HepG2 (cell line): ENCODE data around the gene GRB2. TPM values are rescaled to one million over a fixed set of nuclear protein-coding genes. Genes with fewer than 3 reads are reported as not detected.

Experiments used
- AGO2 ChIP-seq: fragments of 200-400 bp; formaldehyde crosslinking; optimal IDR thresholded peaks from 2 replicates; pipeline ENCODE3; 2017; ENCODE audit warnings: mild to moderate bottlenecking, low read depth, low read length, moderate library complexity
- ATAD3A ChIP-seq: sonication (generic); formaldehyde crosslinking; IDR thresholded peaks from 2 replicates; pipeline ENCODE4 v1.4.0; 2020; ENCODE audit warnings: missing genetic modification reagents
- MAFF ChIP-seq: IDR thresholded peaks from 2 replicates; pipeline ENCODE4 v1.6.1; 2011; ENCODE audit warnings: low read depth, low read length, improper control_type of control experiment
- POLR2AphosphoS5 ChIP-seq: IDR thresholded peaks from 2 replicates; pipeline ENCODE4 v1.6.1; 2012; ENCODE audit warnings: low read depth, low read length
- RFXANK ChIP-seq: IDR thresholded peaks from 2 replicates; pipeline ENCODE4 v1.6.1; 2016
- ZNF614 ChIP-seq: IDR thresholded peaks from 2 replicates; pipeline ENCODE4 v1.6.1; 2018; ENCODE audit warnings: missing biosample characterization, missing genetic modification reagents, inconsistent platforms, borderline replicate concordance
- polyA plus RNA-seq, 8 experiments: library from polyadenylated mRNA; depleted of rRNA in 3 of 8; stranded (reverse) in 7 of 8; unstranded in 1 of 8; fragments of >200 nt; fragmentation: Illumina TruSeq in 4 of 8; extraction: Trizol in 4 of 8; gene quantifications; 2 replicates each; pipeline versions ENCODE4 v1.2.1 to v1.2.3, GENCODE V29; 2011 to 2016; ENCODE audit warnings: low read depth in 4 of 8, missing spikeins in 1 of 8, mixed read lengths in 1 of 8; ENCODE audit not compliant: insufficient read depth in 1 of 8
- total RNA-seq, 5 experiments: library from RNA; depleted of rRNA; stranded (reverse); fragments of >200 nt; fragmentation: Illumina TruSeq; extraction: Trizol; gene quantifications; 2 replicates each; pipeline ENCODE4 v1.2.3, GENCODE V29; 2016; ENCODE audit warnings: low read depth in 1 of 5
- TF ChIP-seq, protein P1 (sequence below): sonication (generic); formaldehyde crosslinking; IDR thresholded peaks from 2 replicates; pipeline ENCODE4 v1.9.0; 2021; ENCODE audit warnings: mild to moderate bottlenecking, missing genetic modification reagents
- TF ChIP-seq, protein P2 (sequence below): IDR thresholded peaks from 2 replicates; pipeline ENCODE4 v1.6.1; 2012; ENCODE audit warnings: inconsistent platforms
- TF ChIP-seq, protein P3 (sequence below): conservative IDR thresholded peaks from 2 replicates; pipeline ENCODE4 v1.6.1; 2018; ENCODE audit warnings: missing genetic modification reagents
- TF ChIP-seq, protein P4 (sequence below): sonication (generic); formaldehyde crosslinking; IDR thresholded peaks from 2 replicates; pipeline ENCODE4 v1.4.0; 2020; ENCODE audit warnings: missing genetic modification reagents
- TF ChIP-seq, protein P5 (sequence below): IDR thresholded peaks from 2 replicates; pipeline ENCODE4 v1.6.1; 2016; ENCODE audit warnings: low read depth, control low read depth
- TF ChIP-seq, protein P6 (sequence below): sonication (generic); formaldehyde crosslinking; conservative IDR thresholded peaks from 2 replicates; pipeline ENCODE4 v1.8.0; 2022; ENCODE audit warnings: mild to moderate bottlenecking, moderate library complexity, missing genetic modification reagents

The GRB2 gene
- total and polyA plus RNA-seq, 2 of the 13 experiments (the other 11 are each of a cell fraction or from before 2014, with no cell fraction given): 84.6 to 92.3 TPM

DNA sequence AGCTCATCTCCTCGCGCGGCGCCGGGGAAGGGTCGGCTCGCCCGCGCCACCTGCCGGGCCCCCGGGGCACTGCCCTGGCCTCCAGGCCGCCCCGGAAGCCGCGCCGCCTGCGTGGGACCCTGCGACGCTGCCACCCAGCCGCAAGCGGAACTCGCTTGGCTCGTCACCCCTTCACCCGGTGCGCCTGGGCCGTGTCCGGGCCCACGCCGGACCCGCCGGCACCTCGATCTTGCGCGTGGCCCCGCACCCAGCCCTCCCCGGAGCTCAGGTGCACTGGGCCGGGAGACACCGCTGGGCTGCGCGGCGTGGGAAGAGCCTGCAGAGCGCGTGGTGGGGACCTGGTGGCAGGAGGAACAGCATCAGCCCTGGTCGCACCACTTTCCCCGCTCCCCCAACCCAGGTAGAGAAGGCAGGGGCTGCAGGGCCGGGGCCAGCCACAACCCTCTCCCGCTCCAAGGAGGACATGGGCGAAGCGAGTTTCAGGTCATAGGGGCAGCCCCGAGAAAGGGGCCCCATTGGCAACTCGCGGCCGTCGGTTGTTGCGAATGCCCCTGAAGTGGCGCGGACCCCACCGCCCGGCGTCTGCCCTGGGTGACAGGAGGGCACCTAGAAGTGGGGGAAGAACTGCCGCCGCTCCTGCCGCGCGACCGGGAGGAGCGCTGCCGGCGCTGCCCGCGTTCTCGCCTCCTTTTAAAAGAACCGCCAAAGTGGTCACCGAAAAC lies 134.1 kb downstream of the GRB2 start (continued):
- TF ChIP-seq, protein P1, sequence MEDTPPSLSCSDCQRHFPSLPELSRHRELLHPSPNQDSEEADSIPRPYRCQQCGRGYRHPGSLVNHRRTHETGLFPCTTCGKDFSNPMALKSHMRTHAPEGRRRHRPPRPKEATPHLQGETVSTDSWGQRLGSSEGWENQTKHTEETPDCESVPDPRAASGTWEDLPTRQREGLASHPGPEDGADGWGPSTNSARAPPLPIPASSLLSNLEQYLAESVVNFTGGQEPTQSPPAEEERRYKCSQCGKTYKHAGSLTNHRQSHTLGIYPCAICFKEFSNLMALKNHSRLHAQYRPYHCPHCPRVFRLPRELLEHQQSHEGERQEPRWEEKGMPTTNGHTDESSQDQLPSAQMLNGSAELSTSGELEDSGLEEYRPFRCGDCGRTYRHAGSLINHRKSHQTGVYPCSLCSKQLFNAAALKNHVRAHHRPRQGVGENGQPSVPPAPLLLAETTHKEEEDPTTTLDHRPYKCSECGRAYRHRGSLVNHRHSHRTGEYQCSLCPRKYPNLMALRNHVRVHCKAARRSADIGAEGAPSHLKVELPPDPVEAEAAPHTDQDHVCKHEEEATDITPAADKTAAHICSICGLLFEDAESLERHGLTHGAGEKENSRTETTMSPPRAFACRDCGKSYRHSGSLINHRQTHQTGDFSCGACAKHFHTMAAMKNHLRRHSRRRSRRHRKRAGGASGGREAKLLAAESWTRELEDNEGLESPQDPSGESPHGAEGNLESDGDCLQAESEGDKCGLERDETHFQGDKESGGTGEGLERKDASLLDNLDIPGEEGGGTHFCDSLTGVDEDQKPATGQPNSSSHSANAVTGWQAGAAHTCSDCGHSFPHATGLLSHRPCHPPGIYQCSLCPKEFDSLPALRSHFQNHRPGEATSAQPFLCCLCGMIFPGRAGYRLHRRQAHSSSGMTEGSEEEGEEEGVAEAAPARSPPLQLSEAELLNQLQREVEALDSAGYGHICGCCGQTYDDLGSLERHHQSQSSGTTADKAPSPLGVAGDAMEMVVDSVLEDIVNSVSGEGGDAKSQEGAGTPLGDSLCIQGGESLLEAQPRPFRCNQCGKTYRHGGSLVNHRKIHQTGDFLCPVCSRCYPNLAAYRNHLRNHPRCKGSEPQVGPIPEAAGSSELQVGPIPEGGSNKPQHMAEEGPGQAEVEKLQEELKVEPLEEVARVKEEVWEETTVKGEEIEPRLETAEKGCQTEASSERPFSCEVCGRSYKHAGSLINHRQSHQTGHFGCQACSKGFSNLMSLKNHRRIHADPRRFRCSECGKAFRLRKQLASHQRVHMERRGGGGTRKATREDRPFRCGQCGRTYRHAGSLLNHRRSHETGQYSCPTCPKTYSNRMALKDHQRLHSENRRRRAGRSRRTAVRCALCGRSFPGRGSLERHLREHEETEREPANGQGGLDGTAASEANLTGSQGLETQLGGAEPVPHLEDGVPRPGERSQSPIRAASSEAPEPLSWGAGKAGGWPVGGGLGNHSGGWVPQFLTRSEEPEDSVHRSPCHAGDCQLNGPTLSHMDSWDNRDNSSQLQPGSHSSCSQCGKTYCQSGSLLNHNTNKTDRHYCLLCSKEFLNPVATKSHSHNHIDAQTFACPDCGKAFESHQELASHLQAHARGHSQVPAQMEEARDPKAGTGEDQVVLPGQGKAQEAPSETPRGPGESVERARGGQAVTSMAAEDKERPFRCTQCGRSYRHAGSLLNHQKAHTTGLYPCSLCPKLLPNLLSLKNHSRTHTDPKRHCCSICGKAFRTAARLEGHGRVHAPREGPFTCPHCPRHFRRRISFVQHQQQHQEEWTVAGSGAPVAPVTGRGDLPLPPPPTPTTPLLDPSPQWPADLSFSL (CRISPR knock-in tag): no peak
- no peak for TF ChIP-seq MAFF
- no peak for TF ChIP-seq RFXANK (CRISPR knock-in tag)
- 0 out of 2 replicates have a peak, but pooled peaks have one; percentile 13 for TF ChIP-seq ZNF614 (CRISPR knock-in tag)
- TF ChIP-seq, protein P2, sequence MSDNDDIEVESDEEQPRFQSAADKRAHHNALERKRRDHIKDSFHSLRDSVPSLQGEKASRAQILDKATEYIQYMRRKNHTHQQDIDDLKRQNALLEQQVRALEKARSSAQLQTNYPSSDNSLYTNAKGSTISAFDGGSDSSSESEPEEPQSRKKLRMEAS: peak; percentile 79
- peak; percentile 96 for TF ChIP-seq AGO2
- TF ChIP-seq, protein P3, sequence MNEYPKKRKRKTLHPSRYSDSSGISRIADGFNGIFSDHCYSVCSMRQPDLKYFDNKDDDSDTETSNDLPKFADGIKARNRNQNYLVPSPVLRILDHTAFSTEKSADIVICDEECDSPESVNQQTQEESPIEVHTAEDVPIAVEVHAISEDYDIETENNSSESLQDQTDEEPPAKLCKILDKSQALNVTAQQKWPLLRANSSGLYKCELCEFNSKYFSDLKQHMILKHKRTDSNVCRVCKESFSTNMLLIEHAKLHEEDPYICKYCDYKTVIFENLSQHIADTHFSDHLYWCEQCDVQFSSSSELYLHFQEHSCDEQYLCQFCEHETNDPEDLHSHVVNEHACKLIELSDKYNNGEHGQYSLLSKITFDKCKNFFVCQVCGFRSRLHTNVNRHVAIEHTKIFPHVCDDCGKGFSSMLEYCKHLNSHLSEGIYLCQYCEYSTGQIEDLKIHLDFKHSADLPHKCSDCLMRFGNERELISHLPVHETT (CRISPR knock-in tag): 0 out of 2 replicates have a peak, but pooled peaks have one; percentile 16
- TF ChIP-seq, protein P4, sequence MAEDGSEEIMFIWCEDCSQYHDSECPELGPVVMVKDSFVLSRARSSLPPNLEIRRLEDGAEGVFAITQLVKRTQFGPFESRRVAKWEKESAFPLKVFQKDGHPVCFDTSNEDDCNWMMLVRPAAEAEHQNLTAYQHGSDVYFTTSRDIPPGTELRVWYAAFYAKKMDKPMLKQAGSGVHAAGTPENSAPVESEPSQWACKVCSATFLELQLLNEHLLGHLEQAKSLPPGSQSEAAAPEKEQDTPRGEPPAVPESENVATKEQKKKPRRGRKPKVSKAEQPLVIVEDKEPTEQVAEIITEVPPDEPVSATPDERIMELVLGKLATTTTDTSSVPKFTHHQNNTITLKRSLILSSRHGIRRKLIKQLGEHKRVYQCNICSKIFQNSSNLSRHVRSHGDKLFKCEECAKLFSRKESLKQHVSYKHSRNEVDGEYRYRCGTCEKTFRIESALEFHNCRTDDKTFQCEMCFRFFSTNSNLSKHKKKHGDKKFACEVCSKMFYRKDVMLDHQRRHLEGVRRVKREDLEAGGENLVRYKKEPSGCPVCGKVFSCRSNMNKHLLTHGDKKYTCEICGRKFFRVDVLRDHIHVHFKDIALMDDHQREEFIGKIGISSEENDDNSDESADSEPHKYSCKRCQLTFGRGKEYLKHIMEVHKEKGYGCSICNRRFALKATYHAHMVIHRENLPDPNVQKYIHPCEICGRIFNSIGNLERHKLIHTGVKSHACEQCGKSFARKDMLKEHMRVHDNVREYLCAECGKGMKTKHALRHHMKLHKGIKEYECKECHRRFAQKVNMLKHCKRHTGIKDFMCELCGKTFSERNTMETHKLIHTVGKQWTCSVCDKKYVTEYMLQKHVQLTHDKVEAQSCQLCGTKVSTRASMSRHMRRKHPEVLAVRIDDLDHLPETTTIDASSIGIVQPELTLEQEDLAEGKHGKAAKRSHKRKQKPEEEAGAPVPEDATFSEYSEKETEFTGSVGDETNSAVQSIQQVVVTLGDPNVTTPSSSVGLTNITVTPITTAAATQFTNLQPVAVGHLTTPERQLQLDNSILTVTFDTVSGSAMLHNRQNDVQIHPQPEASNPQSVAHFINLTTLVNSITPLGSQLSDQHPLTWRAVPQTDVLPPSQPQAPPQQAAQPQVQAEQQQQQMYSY (CRISPR knock-in tag): no peak
- peak; percentile 52 for TF ChIP-seq POLR2AphosphoS5
- TF ChIP-seq, protein P5, sequence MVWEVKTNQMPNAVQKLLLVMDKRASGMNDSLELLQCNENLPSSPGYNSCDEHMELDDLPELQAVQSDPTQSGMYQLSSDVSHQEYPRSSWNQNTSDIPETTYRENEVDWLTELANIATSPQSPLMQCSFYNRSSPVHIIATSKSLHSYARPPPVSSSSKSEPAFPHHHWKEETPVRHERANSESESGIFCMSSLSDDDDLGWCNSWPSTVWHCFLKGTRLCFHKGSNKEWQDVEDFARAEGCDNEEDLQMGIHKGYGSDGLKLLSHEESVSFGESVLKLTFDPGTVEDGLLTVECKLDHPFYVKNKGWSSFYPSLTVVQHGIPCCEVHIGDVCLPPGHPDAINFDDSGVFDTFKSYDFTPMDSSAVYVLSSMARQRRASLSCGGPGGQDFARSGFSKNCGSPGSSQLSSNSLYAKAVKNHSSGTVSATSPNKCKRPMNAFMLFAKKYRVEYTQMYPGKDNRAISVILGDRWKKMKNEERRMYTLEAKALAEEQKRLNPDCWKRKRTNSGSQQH (CRISPR knock-in tag): no peak
- TF ChIP-seq, protein P6, sequence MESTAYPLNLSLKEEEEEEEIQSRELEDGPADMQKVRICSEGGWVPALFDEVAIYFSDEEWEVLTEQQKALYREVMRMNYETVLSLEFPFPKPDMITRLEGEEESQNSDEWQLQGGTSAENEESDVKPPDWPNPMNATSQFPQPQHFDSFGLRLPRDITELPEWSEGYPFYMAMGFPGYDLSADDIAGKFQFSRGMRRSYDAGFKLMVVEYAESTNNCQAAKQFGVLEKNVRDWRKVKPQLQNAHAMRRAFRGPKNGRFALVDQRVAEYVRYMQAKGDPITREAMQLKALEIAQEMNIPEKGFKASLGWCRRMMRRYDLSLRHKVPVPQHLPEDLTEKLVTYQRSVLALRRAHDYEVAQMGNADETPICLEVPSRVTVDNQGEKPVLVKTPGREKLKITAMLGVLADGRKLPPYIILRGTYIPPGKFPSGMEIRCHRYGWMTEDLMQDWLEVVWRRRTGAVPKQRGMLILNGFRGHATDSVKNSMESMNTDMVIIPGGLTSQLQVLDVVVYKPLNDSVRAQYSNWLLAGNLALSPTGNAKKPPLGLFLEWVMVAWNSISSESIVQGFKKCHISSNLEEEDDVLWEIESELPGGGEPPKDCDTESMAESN: peak; percentile 88; the same call in 1 of the 2 replicates
- TF ChIP-seq ATAD3A (CRISPR knock-in tag): no peak
